Hepatocyte (in vitro differentiated cells): ENCODE results near the gene BRD2.

Source experiments
- CTCF ChIP-seq: fragments of 200-600 bp; sonication (generic); IDR thresholded peaks from 2 replicates; pipeline ENCODE4 v1.5.1; 2016; ENCODE audit warnings: antibody characterized with exemption, mild to moderate bottlenecking; ENCODE audit not compliant: poor library complexity
- EZH2phosphoT487 ChIP-seq: fragments of 200-600 bp; sonication (generic); IDR thresholded peaks from one replicate; pipeline ENCODE4 v1.6.1; 2018; ENCODE audit warnings: antibody characterized with exemption, mild to moderate bottlenecking, low read depth, moderate library complexity; ENCODE audit not compliant: unreplicated experiment, severe bottlenecking

- TF ChIP-seq EZH2phosphoT487 (no peak), CTCF (no peak)
These were observed 682 bp downstream of the BRD2 start for GRCh38 chr6:32968867-32969684.
